ENCODE measurements around the gene GREM1. TPM values are rescaled to one million over a fixed set of nuclear protein-coding genes. Genes with fewer than 3 reads are reported as not detected.

Gene GREM1
- total RNA-seq, 4 donors from 2014 or later: 10.9 to 42.3 (median 17.8) TPM

DNA sequence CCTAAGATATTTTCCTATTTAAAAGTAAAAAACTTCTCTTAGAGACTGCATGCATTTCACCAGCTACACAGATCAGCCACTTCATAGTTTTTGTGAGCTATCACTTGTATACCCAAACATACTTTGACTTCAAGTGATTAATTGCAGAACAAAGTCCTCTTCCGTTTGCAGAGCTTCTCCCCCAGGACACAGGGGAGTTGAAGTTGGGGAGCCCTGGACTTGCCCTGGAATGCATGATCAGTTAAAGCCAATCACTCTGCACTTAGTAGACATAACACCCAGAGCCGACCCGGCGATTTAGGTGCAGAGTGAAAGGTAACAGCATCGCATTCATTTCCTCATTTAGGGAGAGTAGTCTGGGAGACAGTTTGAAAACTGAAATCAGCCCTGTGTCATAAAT is 70.1 kb downstream of the GREM1 start:
- 79 to 85% methylated on average over 4 to 5 of the region's 5 CpGs for WGBS, 2 donors (ENCODE audit: low coverage in 1 of 2)
- Histone ChIP-seq H3K4me3 (no peak overlapping the region), H3K4me1 (no peaks in the 10 kb centered on the region), H3K27me3 (no peaks in the 10 kb centered on the region), H3K9me3 (no peaks in the 10 kb centered on the region), H3K27ac (no peak overlapping the region), H3K36me3 (no peaks in the 10 kb centered on the region)
- TF ChIP-seq POLR2A (IDR thresholded peaks at IDR 0.05) (no peak), POLR2AphosphoS5 (IDR thresholded peaks at IDR 0.05) (no peak), EP300 (IDR thresholded peaks at IDR 0.05; ENCODE audit: low read depth) (no peak)
- TF ChIP-seq, protein P1, sequence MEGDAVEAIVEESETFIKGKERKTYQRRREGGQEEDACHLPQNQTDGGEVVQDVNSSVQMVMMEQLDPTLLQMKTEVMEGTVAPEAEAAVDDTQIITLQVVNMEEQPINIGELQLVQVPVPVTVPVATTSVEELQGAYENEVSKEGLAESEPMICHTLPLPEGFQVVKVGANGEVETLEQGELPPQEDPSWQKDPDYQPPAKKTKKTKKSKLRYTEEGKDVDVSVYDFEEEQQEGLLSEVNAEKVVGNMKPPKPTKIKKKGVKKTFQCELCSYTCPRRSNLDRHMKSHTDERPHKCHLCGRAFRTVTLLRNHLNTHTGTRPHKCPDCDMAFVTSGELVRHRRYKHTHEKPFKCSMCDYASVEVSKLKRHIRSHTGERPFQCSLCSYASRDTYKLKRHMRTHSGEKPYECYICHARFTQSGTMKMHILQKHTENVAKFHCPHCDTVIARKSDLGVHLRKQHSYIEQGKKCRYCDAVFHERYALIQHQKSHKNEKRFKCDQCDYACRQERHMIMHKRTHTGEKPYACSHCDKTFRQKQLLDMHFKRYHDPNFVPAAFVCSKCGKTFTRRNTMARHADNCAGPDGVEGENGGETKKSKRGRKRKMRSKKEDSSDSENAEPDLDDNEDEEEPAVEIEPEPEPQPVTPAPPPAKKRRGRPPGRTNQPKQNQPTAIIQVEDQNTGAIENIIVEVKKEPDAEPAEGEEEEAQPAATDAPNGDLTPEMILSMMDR (IDR thresholded peaks at IDR 0.05): no peak
- intact Hi-C loops (cut with DNase I; ENCODE audit: low total_unique reads): no loop called here
- in situ Hi-C loops (cut with MboI; ENCODE audit: low pct_ligation_motif_present in 1 of 4, low pct_unique_long_range_greater_than_20kb in 1 of 4, low sequenced_read_pairs in 3 of 4): loop anchor here in 1 of 4 donors (25.0 kb wide), 1 partner anchor 101 kb away; no protein-coding TSS in a partner anchor
- DNase-seq: no peak

DNA sequence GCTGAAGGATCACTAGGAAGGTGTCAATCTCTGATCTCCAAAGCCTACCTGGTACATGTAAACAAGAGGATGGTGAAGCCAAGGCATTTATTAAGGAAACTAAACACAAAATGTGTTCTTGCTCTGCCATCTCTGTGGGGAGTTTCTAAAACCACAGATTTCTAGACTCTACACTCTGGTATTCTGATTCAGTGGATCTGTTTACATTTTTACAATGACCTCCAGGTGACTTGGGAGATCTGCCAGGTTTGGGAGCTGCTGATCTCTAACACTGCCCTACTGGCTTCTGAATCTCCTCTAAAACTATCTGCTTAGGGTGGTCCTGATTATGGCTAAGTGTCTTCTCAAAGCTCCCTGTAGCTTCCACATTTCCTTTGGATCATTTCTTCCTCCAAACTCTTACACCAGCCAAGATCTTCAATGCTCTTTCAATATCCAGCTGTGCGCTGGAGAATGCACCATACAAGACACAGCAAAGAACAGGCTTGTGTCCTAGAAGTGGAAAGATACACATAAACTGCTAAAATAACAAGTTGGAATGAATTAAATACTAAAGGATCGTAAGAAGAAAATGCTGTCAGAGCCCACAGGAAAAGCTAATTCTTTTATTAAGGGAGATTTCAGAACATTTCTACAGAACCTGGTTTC is 72.7 kb downstream of the GREM1 start:
- no peak overlapping the region for H3K4me3 ChIP-seq
- no peak overlapping the region for H3K27ac ChIP-seq
- no peaks in the 10 kb centered on the region for H3K9me3 ChIP-seq
- TF ChIP-seq, protein P1 (IDR thresholded peaks at IDR 0.05): no peak
- TF ChIP-seq POLR2A (IDR thresholded peaks at IDR 0.05): no peak
- TF ChIP-seq POLR2AphosphoS5 (IDR thresholded peaks at IDR 0.05): no peak
- TF ChIP-seq EP300 (IDR thresholded peaks at IDR 0.05; ENCODE audit: low read depth): no peak
- in situ Hi-C loops (cut with MboI; ENCODE audit: low pct_ligation_motif_present in 1 of 4, low pct_unique_long_range_greater_than_20kb in 1 of 4, low sequenced_read_pairs in 3 of 4): loop anchor here in 1 of 4 donors (25.0 kb wide), 1 partner anchor 103 kb away; no protein-coding TSS in a partner anchor
- 75 to 86% methylated on average over 2 of the region's 2 CpGs for WGBS, 2 donors (ENCODE audit: low coverage in 1 of 2)
- H3K27me3 ChIP-seq: no peaks in the 10 kb centered on the region
- H3K36me3 ChIP-seq: no peaks in the 10 kb centered on the region
- no peaks in the 10 kb centered on the region for H3K4me1 ChIP-seq
- intact Hi-C loops (cut with DNase I; ENCODE audit: low total_unique reads): loop anchor here (2.0 kb wide), 1 partner anchor 52 kb away; no protein-coding TSS in a partner anchor
- no peak for DNase-seq

DNA sequence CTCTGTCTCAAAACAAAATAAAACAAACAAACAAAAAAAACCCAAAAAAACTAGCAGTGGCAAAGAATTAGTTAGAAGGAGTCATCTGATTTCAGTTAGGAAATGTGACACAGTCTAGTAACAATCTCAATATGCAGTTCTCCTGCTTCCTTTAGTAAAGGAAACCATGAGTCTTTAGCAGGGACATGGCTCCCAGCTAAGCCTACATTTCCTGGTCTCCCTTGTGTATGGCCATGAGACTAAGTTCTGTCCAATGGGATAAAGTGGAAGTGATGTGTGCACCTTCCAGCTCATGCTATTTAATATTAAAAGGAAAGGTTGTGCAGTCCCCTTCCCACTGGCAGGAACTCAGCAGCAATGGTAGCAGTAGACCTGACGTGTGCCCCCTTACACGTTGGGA is 74.6 kb downstream of the GREM1 start:
- no peak overlapping the region for H3K27ac ChIP-seq

More for the DNA sequence above, 74.6 kb downstream of the GREM1 start:
- Histone ChIP-seq H3K27me3 (no peaks in the 10 kb centered on the region), H3K4me1 (no peaks in the 10 kb centered on the region), H3K36me3 (peaks cover 0 to 4% (median 0%) of the 10 kb centered on the region in 4 donors), H3K9me3 (no peaks in the 10 kb centered on the region), H3K4me3 (no peak overlapping the region)
- intact Hi-C loops (cut with DNase I; ENCODE audit: low total_unique reads) (no loop called here), in situ Hi-C loops (cut with MboI; ENCODE audit: low pct_ligation_motif_present in 1 of 4, low pct_unique_long_range_greater_than_20kb in 1 of 4, low sequenced_read_pairs in 3 of 4) (loop anchor here in 1 of 4 donors (25.0 kb wide), 1 partner anchor 105 kb away; no protein-coding TSS in a partner anchor)
- TF ChIP-seq POLR2AphosphoS5 (IDR thresholded peaks at IDR 0.05): no peak
- no peak for TF ChIP-seq POLR2A (IDR thresholded peaks at IDR 0.05)
- 40 to 91% methylated on average over 1 to 2 of the region's 2 CpGs for WGBS, 2 donors (ENCODE audit: low coverage in 1 of 2)
- DNase-seq: no peak

Other genes starting within 250 kb of the GREM1 start
- gene GOLGA8N, start 124.5 kb upstream of the GREM1 start, total RNA-seq: 10 to 100 TPM in 2 of 4 donors, 1 to 10 TPM in 2; 6.7 to 18.7 (median 9.0) TPM
- 1 to 10 TPM in 3 of 4 donors, under 1 TPM in 1; 0.75 to 7.4 (median 2.2) TPM for gene ARHGAP11A, start 102.5 kb upstream of the GREM1 start, total RNA-seq
- gene SCG5, start 76.3 kb upstream of the GREM1 start, total RNA-seq: 1 to 10 TPM in 2 of 4 donors, not detected in 2; 1.6 to 5.2 TPM